Fibroblast of villous mesenchyme (primary cell): Measurements from ENCODE around the gene PRKG1. TPM values are rescaled to one million over a fixed set of nuclear protein-coding genes. Genes with fewer than 3 reads are reported as not detected.

Experiments used
- DNase-seq: peaks from one replicate; pipeline ENCODE4 v3.0.0-alpha.2; 2010; ENCODE audit warnings: low read depth
- H3K4me3 ChIP-seq: 2 replicates; pipeline ENCODE4 v1.5.1; 2011; ENCODE audit warnings: low read depth, mild to moderate bottlenecking, low read length
- total RNA-seq: library from RNA; depleted of rRNA; stranded (reverse); fragments of >200 nt; gene quantifications from 2 replicates; pipeline ENCODE4 v1.2.3, GENCODE V29; 2012
- TF ChIP-seq, protein P1 (sequence below): IDR thresholded peaks from 2 replicates; pipeline ENCODE4 v1.5.1; 2012; ENCODE audit warnings: low read depth, mild to moderate bottlenecking, low read length; ENCODE audit not compliant: insufficient read depth

Gene PRKG1
- total RNA-seq, 1 donor, result 19.0 TPM

DNA sequence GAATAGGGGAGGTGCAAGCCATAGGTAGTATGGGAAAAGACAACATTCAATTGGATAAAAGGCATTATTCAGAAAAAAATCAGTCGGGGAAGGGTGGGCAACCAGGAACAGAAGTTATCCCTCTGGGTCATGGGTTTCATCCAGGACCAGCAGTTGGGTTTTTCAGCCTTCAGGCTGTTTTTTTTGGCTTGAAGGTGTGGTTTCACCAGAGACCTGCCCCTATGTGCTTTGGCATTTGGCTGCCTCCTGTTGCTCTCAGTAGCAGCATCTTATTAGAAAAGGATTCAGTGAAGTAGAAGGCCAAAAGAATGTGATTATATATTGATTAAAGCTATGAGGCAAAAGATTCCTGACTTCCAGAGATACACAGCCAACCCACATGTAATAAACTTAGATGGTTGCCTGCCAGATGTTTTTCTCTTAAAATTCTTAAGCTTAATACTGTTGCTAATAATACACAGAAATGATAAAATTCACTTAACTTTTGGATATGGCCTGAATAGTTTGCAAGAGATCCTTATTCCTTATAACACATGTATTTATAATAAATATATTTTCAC is 876.8 kb downstream of the PRKG1 start:
- H3K4me3 ChIP-seq, result no peak overlapping the region
- no peak for DNase-seq
- TF ChIP-seq, protein P1, sequence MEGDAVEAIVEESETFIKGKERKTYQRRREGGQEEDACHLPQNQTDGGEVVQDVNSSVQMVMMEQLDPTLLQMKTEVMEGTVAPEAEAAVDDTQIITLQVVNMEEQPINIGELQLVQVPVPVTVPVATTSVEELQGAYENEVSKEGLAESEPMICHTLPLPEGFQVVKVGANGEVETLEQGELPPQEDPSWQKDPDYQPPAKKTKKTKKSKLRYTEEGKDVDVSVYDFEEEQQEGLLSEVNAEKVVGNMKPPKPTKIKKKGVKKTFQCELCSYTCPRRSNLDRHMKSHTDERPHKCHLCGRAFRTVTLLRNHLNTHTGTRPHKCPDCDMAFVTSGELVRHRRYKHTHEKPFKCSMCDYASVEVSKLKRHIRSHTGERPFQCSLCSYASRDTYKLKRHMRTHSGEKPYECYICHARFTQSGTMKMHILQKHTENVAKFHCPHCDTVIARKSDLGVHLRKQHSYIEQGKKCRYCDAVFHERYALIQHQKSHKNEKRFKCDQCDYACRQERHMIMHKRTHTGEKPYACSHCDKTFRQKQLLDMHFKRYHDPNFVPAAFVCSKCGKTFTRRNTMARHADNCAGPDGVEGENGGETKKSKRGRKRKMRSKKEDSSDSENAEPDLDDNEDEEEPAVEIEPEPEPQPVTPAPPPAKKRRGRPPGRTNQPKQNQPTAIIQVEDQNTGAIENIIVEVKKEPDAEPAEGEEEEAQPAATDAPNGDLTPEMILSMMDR, result no peak

DNA sequence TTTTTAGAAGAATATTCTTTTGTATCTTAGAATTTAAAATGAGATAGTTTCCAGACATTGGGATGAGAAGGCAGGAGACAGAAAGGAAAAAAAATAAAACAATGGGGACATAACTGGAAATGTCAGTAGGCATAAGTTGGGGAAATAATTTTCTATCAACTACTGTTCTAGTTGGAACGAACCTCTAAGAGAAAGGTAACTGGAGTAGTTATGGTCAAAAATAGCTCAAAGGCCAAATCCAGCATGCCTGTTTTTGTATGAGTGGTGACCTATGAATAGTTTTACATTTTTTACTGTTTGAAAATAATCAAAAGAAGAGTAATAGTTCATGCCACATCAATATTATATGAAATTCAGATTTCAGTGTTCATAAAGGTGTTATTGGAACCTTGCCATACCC is 877.3 kb downstream of the PRKG1 start:
- TF ChIP-seq, protein P1, result no peak
- H3K4me3 ChIP-seq, result no peak overlapping the region
- no peak for DNase-seq

DNA sequence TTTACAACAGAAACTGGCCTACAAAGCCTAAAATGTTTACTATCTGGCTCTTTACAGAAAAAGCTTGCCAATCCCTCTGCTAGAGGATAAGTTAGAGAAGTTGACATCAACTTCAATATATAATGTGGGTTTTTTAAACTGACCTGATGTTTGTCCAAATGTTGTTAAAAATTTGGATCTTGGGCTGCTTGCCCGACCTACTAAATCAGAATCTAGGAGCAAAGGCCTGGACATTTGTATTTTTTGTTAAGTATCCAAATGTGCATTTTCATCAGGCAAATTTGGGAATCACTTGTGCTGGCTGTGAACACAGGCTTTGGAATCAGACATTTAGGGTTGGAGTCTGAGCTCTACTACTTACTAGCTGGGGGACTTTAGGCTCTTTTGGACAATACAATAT is 877.8 kb downstream of the PRKG1 start:
- DNase-seq, result no peak
- H3K4me3 ChIP-seq, result no peak overlapping the region
- TF ChIP-seq, protein P1, result no peak

DNA sequence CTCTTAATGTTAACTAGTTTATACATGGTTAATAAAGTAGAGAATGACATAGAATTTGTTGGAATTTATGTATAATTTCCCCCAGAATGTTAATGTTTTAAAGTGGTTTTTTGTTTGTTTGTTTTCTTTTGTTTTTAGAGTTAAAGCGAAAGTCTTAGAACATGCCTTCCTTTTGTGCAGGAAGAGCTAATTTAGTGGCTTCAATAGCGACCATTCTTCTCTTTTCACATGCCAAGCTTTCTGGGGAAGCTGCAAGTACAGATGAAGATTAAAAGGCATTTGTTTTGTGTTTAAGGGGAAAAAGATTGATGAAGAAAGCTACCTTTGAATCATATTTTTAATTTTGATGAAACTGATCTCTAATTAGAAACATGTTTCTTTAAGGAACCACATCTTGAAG is 881.4 kb downstream of the PRKG1 start:
- no peak overlapping the region for H3K4me3 ChIP-seq
- DNase-seq, result no peak
- TF ChIP-seq, protein P1, result no peak

DNA sequence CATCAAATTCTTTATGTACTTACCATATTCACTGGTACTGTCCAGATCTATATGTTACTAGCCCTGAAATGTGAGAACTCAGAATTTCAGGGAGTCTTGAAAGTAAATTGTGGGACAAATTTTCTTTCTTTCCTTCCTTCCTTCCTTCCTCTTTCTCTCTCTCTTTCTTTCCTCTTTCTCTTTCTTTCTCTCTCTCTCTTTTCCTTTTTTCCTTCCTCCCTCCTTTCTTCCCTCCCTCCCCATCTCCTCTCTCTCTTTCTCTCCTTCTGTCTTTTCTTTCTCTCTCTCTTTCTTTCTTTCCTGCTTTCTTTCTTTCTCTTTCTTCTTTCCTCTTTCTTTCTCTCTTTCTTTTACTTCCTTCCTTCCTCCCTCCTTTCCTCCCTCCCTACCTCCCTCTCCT is 882.5 kb downstream of the PRKG1 start:
- H3K4me3 ChIP-seq, result no peak overlapping the region
- no peak for DNase-seq
- TF ChIP-seq, protein P1, result no peak

DNA sequence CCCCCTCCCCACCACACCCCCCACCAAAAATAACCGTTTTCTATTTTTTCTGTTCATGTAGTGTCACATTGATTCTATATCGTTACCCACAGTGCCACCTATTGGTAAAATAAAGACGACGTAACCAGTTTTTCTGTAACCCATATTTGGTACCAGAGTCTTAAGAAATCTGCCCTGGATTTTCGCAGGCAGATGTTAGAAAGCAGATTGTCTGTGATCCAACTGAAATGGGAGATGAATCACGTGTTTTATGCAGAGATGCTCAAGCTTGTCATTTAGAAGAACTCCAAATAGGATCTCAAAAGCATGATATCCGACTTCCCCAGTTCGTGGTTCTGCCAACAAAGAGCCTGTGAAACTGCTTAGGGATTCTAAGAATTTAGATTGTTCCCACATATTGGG is 886.2 kb downstream of the PRKG1 start:
- peak; percentile 58 for DNase-seq

More for the DNA sequence above, 886.2 kb downstream of the PRKG1 start:
- no peak overlapping the region for H3K4me3 ChIP-seq
- TF ChIP-seq, protein P1, result peak; percentile 59
